NCI-H2196 treated with DMSO at 0.1 percent for 48 hours (cell line): ENCODE results near the gene SMIM38.

ENCODE experiments used
- DNase-seq: peaks from one replicate; lab custom pipeline; 2025; ENCODE audit not compliant: unreplicated experiment; lab: John Stamatoyannopoulos, UW

Gene SMIM38

DNA sequence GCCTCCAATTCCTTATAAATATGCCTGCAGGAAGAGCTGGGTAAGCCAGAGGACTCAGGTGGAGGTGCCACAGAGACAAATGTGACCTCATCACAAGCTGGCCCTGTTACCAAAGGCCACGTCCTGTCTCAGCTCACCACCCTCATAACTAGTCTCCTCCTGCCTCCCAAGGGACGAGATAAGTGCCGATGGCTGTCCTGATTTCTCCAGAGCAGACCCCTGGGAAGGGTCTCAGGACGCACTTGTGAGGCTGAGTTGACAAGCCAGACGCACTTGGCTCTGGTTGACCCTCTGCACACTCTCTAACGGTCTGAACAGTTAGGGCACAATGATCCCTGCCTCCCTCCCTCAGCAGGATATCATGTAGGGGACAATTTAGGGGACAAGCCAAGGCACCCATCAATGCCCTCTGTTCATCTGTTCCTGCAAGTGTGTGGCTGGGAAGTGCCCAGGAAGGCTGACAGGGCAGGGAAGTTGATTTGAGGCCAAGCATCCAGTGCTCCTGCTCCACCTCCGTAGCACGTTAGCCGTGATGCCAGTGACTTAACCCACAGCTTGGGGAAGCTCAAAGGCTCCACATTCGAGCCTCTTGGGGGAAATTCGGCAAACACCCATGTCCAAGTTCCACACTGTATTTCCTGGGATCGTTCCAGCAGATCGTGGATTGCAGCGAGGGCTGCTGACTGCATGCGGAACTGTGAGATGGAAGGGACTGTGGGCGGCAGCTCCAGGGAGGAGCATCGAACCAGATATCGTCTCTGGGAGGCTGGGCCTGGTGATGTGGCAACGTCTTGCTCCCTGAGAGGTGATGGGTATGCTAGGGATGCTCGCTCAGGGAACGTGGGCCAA, 2.8 kb downstream of the SMIM38 start:
- DNase-seq: no peak

- DNase-seq: no peak
These were observed 3.6 kb downstream of the SMIM38 start for GRCh38 chr11:69159150-69159852.

DNA sequence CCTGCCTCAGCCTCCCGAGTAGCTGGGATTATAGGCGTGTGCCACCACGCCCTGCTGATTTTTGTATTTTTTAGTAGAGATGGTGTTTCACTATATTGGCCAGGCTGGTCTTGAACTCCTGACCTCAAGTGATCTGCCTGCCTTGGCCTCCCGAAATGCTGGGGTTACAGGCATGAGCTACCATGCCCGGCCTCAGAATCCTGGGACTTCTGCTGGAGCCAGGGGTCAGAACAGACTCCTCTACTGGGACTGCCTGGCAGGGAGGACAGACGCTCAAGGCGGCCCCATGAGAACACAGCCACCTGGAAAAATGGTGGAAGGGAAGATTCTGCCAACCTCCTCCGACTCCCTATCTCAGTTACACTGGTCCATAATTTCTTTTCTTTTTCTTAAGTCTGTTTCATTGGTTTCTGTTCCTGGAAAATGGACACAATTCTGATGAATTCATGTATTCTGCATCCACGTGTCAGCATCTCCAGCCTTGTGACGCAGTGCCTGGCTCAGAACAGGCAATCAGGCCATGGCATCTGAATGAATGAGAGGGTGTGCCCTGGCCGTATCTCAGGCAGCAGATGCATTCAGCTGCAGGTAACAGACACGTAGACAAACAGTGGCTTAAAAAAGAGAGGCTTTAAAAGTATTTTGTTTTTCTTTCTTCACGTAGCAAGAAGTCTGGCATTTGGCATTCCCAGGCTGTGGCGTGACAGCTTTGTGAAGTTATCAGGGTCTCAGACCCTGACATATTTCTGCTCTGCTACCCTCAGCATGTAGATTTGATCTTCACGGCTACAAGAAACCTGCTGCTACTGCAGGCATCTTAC, 4.8 kb downstream of the SMIM38 start:
- DNase-seq: no peak

DNA sequence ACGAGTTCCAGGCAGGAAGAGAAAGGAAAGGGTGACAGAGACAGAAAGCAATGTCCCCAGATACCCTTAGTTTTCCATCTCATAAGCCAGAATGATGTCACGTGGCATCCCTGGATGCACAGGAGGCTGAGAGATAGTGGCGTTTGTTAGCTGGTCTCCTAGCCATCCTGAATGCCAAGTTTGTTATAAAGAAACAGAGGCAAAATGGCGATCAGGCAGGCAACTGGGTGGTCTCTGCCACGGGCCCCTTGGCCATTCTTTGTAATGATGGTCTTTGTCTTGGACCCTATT, 5.3 kb downstream of the SMIM38 start:
- no peak for DNase-seq

- DNase-seq: no peak
These were observed 6.8 kb downstream of the SMIM38 start for GRCh38 chr11:69162505-69162904.

GRCh38 chr11:69163842-69164241, 8.1 kb downstream of the SMIM38 start:
- DNase-seq: no peak

GRCh38 chr11:69164824-69165223, 9.1 kb downstream of the SMIM38 start:
- no peak for DNase-seq

DNA sequence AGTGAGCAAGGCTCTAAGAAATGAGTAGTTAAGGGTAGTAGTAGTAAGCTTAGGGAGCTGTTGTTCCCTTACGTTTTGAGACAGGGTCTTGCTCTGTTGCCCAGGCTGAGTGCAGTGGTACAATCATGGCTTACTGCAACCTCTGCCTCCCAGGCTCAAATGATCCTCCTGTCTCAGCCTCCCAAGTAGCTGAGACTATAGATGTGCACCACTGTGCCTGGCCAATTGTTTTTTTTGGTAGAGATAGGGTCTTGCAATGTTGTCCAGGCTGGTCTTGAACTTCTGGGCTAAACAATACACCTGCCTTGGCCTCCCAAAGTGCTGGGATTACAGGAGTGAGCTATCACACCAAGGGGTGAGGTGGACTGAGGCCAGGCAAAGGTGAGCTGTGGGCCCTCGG, 10.0 kb downstream of the SMIM38 start:
- DNase-seq: no peak

DNA sequence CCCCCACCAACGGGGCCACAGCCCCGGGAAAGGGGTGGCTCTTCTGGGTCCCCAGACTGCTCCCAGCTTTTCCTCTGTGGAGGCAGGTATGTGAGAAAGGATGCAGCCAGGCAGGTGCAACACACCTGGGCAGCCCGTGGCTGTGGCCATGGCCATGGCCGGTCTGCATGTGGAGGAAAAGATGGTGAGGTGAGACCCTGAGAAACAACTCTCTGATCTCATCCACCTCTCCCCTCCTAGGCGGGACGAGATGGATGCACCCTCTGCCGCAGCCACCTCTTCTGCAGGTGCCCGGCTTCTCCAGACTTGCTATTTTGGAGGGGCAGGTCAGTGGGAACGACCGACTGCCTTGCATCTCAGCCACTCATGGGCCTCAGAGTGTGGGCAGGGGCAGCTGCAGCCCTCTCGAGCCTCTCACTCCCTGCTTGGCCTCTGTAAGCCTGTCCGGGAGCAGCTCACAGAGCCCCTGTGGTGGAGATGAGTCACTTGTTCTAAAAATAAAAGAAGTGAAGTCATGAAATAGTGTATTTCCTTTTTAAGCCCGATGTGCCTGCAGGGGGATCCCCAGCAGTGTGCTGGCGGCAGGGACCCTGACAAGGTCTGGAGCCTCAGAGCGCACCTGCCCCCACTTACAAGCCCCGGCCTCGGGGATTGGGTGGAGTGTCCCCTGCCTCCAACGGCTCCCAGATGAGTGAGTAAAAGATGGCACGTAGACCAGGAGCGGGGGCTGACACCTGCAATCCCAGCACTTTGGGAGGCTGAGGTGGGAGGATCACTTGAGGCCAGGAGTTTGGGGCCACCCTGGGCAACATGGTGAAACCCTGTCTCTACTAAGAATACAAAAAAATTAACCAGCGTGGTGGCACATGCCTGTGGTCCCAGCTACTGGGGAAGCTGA, 10.7 kb downstream of the SMIM38 start:
- DNase-seq: peak; percentile 30

DNA sequence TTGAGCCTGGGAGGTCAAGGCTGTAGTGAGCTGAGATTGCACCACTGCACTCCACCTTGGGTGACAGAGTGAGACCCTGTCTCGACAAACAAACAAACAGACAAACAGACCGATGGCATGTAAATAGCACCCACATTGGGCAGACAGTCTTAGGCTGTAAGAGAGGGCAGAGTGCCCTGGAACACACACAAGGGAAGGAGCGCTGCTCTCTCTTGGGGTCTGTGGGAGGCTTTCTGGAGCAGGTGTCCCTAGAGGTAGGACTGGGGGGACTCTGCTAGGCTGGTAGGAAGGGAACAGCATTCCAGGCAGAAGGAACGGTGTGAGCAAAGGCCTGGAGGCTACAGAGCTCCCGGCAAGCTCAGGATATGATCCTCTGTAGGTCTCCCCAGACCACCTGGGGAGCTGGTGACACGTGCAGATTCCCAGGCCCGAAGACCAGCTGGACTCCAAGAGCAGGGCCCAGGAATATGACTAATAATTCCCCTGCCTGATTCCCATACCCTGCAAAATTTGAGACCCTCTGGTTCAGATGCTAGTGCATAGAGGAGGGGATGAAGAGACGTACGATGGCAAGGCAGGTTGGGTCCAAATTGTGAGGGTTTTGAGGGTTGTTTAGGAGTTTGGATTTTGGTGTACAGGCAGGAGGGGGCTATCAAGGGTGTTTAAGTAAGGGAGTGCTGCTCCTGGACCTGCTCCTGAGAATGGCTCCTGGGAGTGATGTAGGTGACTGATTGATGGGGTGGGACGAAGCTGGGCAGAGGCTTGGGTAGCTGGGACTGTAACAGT, 11.6 kb downstream of the SMIM38 start:
- DNase-seq: no peak

GRCh38 chr11:69167916-69168691, 12.4 kb downstream of the SMIM38 start:
- DNase-seq: no peak

DNA sequence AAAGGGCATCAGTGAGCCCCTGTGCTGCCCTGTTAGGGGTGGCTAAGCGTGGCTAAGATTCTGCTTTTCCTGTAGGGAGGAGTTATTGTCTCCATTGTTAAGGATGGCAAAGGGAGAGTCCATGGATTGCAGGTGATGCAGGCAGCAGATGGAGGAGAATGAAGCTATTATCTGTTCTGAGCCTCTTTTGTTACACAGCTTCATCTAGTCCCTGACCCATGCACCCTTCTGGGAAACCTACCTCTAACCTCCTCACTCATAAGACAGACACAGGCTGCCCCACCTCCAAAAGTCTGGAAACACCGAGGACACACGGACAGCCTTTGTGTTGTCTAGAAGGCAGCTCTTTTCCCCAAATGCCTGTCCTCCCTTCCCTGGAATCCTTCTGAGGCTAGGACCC, 13.7 kb downstream of the SMIM38 start:
- no peak for DNase-seq

DNA sequence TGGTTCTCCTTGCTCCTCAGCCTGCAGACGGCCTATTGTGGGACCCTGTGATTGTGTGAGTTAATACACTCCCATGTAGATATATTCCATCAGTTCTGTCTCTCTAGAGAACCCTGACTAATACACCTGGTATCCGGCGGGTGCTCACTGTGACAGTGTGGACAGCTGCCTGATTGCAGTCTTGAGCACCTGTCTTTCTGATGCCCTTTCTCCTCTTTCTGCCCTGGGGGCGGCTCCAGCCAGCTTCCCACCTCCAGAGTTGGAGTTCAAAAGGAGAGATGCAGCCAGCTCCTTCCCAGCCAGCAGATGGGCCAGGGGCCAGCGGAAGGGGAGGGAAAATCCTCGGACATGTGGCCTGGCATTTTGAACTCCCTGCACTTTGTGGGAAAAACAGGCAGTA, 15.0 kb downstream of the SMIM38 start:
- DNase-seq: no peak

DNA sequence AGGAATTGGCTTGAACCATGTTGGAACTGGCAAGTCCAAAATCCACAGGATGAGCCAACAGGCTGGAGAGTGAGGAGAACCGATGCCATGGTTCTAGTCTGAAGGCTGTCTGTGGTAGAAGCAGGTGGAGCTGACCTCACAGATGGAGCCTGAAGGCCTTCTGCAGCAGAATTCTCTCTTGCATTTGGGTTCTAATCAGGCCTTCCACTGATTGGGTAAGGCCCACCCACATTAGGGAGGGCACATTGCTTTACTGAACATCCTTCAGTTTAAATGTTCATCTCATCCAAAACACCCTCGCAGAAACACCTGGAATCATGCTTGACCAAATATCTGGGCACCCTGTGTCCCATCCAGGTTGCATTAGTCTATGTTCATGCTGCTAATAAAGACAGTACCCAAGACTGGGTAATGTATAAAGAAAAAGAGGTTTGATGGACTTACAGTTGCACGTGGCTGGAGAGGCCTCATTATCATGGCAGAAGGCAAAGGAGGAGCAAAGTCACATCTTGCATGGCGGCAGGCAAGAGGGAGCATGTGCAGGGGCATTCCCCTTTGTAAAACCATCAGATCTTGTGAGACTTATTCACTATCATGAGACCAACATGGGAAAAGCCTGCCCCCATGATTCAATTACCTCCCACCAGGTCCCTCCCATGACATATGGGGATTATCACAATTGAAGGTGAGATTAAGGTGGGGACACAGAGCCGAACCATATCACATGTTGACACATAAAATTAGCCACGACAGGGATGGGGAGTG, 15.9 kb downstream of the SMIM38 start:
- no peak for DNase-seq

GRCh38 chr11:69172674-69173073, 16.9 kb downstream of the SMIM38 start:
- DNase-seq: no peak

GRCh38 chr11:69173331-69173730, 17.6 kb downstream of the SMIM38 start:
- DNase-seq: no peak

DNA sequence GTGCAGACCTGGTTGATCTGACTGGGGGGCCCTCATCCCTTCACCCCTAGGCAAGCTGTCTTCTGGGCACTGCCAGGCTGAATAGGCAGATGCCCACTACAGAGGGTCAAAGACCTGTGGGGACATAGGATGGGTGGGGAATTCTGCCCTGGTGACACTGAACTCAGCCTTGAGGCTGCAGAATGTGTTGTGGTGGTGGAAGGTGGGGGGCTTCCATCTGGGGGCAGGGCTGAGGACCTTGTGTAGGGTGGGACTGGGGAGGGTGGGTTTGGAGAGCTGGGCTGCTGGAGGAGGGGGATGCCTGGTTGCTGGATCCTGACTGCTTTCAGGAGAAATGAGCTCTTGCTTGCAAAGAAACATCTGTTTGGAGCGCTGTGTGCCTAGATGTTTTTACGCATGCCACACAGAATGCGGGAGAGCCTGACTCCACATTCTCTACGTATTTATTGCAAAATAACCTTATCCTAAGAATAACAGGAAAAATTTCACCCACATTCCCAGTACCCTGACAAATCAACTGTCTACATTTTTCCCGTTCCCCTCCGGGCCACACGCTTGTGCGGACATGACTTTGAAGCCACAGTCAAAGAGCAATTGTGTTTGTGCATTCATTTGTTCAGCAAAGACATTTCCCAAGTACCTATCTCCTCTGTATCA, 18.3 kb downstream of the SMIM38 start:
- no peak for DNase-seq

DNA sequence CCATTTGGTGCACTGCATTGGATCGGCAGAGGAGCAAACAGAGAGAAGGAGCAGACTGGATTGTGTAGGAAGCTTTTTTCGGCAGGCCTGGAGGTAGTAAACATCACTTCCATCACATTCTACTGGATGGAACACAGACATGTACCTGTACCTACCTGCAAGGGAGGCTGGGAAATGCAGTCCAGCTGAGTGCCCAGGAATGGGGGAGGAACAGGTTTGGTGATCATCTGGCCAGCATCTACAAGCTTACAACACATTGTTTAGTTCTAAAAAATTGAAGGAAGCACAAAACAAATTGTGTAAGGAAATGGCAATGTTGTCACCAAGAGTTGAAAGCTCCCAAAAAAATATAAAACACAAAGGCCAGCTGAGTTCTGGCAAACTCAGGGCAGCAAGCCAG, 19.1 kb downstream of the SMIM38 start:
- DNase-seq: no peak
